ENCODE data around the gene PMEPA1.

- TF ChIP-seq POLR2A (IDR thresholded peaks at IDR 0.05) = no peak
- TF ChIP-seq, protein P1, sequence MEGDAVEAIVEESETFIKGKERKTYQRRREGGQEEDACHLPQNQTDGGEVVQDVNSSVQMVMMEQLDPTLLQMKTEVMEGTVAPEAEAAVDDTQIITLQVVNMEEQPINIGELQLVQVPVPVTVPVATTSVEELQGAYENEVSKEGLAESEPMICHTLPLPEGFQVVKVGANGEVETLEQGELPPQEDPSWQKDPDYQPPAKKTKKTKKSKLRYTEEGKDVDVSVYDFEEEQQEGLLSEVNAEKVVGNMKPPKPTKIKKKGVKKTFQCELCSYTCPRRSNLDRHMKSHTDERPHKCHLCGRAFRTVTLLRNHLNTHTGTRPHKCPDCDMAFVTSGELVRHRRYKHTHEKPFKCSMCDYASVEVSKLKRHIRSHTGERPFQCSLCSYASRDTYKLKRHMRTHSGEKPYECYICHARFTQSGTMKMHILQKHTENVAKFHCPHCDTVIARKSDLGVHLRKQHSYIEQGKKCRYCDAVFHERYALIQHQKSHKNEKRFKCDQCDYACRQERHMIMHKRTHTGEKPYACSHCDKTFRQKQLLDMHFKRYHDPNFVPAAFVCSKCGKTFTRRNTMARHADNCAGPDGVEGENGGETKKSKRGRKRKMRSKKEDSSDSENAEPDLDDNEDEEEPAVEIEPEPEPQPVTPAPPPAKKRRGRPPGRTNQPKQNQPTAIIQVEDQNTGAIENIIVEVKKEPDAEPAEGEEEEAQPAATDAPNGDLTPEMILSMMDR (IDR thresholded peaks at IDR 0.05) = no peak
Observed at GRCh38 chr20:57609086-57609841, 100.6 kb downstream of the PMEPA1 start.
